ENCODE measurements around the gene SEC24D. TPM values are rescaled to one million over a fixed set of nuclear protein-coding genes. Genes with fewer than 3 reads are reported as not detected.

The SEC24D gene
- total and polyA plus RNA-seq, 2 donors (not counting 3 experiments of a cell fraction or from before 2014, with no cell fraction given), result 81.5 to 127 TPM

DNA sequence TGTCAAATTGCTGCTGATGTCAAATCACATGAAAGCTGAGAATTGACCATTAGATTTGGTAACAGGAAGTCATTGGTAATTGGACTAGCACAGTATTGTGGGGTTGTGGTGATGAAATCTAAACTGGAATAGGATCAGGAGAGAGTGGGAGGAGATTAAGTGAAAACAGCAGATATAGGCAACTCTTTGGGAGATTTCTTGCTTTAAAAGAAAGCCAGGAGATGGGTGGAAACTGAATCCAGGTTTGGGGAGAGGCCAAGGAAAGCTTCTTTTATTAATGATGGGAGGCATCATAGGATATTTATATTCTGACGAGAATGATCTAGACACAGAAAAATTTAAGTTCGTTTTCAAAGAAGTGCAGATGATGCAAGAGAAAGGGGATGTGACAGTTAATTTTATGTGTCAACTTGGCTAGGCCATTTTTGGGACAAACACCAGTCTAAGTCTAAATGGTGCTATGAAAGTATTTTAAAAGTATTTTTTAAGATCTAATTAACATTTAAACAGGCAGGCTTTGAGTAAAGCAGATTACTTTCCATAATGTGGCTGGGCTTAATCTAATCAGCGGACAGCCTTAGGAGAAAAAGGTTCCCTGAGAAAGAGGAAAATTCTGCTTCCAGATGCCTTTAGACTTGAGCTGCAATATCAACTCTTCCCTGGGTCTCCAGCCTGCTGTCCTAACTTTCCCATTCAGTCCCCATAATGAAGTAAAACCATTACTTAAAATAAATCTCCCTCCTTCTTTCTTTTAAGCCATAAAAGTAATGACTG lies 24.7 kb downstream of the SEC24D start:
- FAIRE-seq, result no peak
- Histone ChIP-seq H4K20me1 (replicated peaks; ENCODE audit: control insufficient read depth, extremely low read depth, insufficient read depth, low read length) (peaks cover under 1% of the 10 kb centered on the region), H3K9me1 (replicated peaks; ENCODE audit: control insufficient read depth, extremely low read depth, insufficient read depth, low read length) (no peaks in the 10 kb centered on the region), H3K36me3 (ENCODE audit: control insufficient read depth in 2 of 2, extremely low read depth in 1 of 2, insufficient read depth in 2 of 2, low read length in 2 of 2) (peaks cover 51 to 52% of the 10 kb centered on the region in 2 experiments), H3K9me3 (replicated peaks; ENCODE audit: control insufficient read depth, insufficient read depth, low read length) (no peaks in the 10 kb centered on the region), H3K27ac (ENCODE audit: insufficient read depth, low read depth, low read length) (no peak overlapping the region), H3K4me3 (replicated peaks in 1 of 3; ENCODE audit: insufficient read depth in 1 of 3, low read depth in 1 of 3, low read length in 3 of 3) (no peak overlapping the region), H3K79me2 (ENCODE audit: control insufficient read depth, insufficient read depth, low read length) (peaks cover 48% of the 10 kb centered on the region), H3K27me3 (ENCODE audit: control insufficient read depth in 2 of 2, insufficient read depth in 2 of 2, low read length in 2 of 2) (no peaks in the 10 kb centered on the region), H3K9ac (replicated peaks; ENCODE audit: extremely low read depth, insufficient read depth, low read length) (no peak overlapping the region), H2AFZ (ENCODE audit: low read depth, low read length) (no peak overlapping the region), H3K4me2 (ENCODE audit: insufficient read depth, low read length) (no peak overlapping the region), H3K4me1 (ENCODE audit: control insufficient read depth, extremely low read depth, insufficient read depth, low read length) (no peaks in the 10 kb centered on the region)
- BruUV-seq (replicated peaks), result no TSS peak
- intact Hi-C loops (cut with micrococcal nuclease) (no loop called here), dilution Hi-C loops (cut with MboI; ENCODE audit: extremely low pct_ligation_motif_present, low sequenced_read_pairs) (no loop called here)
- ChIA-PET POLR2A (interaction anchor here (1.6 kb wide), 1 partner anchor 24 kb away, joined by 4 read pairs; no protein-coding TSS in a partner anchor), CTCF (no interaction called here)
- TF ChIP-seq, protein P1, sequence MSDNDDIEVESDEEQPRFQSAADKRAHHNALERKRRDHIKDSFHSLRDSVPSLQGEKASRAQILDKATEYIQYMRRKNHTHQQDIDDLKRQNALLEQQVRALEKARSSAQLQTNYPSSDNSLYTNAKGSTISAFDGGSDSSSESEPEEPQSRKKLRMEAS (IDR thresholded peaks at IDR 0.05; ENCODE audit: insufficient read depth, insufficient read length), result no peak
- TF ChIP-seq POLR2AphosphoS5 (IDR thresholded peaks at IDR 0.05; ENCODE audit: insufficient read depth, low read depth, low read length) (no peak), POLR2A (IDR thresholded peaks at IDR 0.05; ENCODE audit: low read depth, low read length) (no peak), EZH2 (IDR thresholded peaks at IDR 0.05; ENCODE audit: borderline replicate concordance, low read depth, low read length, severe bottlenecking) (no peak), JUN (IDR thresholded peaks at IDR 0.05; ENCODE audit: borderline replicate concordance, insufficient read depth, insufficient read length, low read depth) (no peak), MYC (IDR thresholded peaks at IDR 0.05; ENCODE audit: low read depth, low read length) (no peak), FOS (IDR thresholded peaks at IDR 0.05; ENCODE audit: borderline replicate concordance, insufficient read depth, low read length) (no peak), GATA2 (IDR thresholded peaks at IDR 0.05; ENCODE audit: insufficient read depth, insufficient read length, low read depth, low read length) (no peak)
- TF ChIP-seq, protein P2, sequence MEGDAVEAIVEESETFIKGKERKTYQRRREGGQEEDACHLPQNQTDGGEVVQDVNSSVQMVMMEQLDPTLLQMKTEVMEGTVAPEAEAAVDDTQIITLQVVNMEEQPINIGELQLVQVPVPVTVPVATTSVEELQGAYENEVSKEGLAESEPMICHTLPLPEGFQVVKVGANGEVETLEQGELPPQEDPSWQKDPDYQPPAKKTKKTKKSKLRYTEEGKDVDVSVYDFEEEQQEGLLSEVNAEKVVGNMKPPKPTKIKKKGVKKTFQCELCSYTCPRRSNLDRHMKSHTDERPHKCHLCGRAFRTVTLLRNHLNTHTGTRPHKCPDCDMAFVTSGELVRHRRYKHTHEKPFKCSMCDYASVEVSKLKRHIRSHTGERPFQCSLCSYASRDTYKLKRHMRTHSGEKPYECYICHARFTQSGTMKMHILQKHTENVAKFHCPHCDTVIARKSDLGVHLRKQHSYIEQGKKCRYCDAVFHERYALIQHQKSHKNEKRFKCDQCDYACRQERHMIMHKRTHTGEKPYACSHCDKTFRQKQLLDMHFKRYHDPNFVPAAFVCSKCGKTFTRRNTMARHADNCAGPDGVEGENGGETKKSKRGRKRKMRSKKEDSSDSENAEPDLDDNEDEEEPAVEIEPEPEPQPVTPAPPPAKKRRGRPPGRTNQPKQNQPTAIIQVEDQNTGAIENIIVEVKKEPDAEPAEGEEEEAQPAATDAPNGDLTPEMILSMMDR (IDR thresholded peaks at IDR 0.05; ENCODE audit: extremely low read depth in 1 of 2, insufficient read depth in 1 of 2, low read depth in 1 of 2, low read length in 2 of 2), result no peak
- no peak for DNase-seq (ENCODE audit: low read depth, low spot score)
